HEK293 (cell line): ENCODE measurements around the gene PPBP.

Experiments
- ELK4 ChIP-seq: IDR thresholded peaks from 2 replicates; pipeline ENCODE4 v1.6.1; 2011; ENCODE audit warnings: mild to moderate bottlenecking, low read depth, low read length, borderline replicate concordance
- SCRT1 ChIP-seq: fragments of 450-650 bp; formaldehyde crosslinking; IDR thresholded peaks from 2 replicates; pipeline ENCODE4 v1.5.1; 2016; ENCODE audit warnings: missing biosample characterization, missing genetic modification characterization, borderline replicate concordance
- ZBTB7A ChIP-seq: fragments of 450-650 bp; formaldehyde crosslinking; IDR thresholded peaks from 2 replicates; pipeline ENCODE4 v1.5.1; 2016; ENCODE audit warnings: low read depth, missing biosample characterization, missing genetic modification characterization
- ZNF449 ChIP-seq: fragments of 450-650 bp; formaldehyde crosslinking; IDR thresholded peaks from 2 replicates; pipeline ENCODE4 v1.5.1; 2017; ENCODE audit warnings: missing biosample characterization, mild to moderate bottlenecking, missing genetic modification characterization, moderate library complexity
- ZNF843 ChIP-seq: fragments of 450-650 bp; formaldehyde crosslinking; IDR thresholded peaks from 2 replicates; pipeline ENCODE4 v1.5.1; 2016; ENCODE audit warnings: missing biosample characterization, missing genetic modification characterization
- ZSCAN18 ChIP-seq: fragments of 450-650 bp; formaldehyde crosslinking; IDR thresholded peaks from 2 replicates; pipeline ENCODE4 v1.5.1; 2016; ENCODE audit warnings: missing biosample characterization, missing genetic modification characterization
- TF ChIP-seq, protein P1 (sequence below): fragments of 450-650 bp; formaldehyde crosslinking; IDR thresholded peaks from 2 replicates; pipeline ENCODE4 v1.5.1; 2016; ENCODE audit warnings: missing biosample characterization, missing genetic modification characterization

- TF ChIP-seq ELK4 = no peak
- TF ChIP-seq ZNF843 = no peak
- TF ChIP-seq, protein P1, sequence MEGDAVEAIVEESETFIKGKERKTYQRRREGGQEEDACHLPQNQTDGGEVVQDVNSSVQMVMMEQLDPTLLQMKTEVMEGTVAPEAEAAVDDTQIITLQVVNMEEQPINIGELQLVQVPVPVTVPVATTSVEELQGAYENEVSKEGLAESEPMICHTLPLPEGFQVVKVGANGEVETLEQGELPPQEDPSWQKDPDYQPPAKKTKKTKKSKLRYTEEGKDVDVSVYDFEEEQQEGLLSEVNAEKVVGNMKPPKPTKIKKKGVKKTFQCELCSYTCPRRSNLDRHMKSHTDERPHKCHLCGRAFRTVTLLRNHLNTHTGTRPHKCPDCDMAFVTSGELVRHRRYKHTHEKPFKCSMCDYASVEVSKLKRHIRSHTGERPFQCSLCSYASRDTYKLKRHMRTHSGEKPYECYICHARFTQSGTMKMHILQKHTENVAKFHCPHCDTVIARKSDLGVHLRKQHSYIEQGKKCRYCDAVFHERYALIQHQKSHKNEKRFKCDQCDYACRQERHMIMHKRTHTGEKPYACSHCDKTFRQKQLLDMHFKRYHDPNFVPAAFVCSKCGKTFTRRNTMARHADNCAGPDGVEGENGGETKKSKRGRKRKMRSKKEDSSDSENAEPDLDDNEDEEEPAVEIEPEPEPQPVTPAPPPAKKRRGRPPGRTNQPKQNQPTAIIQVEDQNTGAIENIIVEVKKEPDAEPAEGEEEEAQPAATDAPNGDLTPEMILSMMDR (tag by site-specific recombination) = no peak
- TF ChIP-seq SCRT1 (tag by site-specific recombination) = no peak
- no peak for TF ChIP-seq ZBTB7A (tag by site-specific recombination)
- TF ChIP-seq ZSCAN18 (tag by site-specific recombination) = no peak
- no peak for TF ChIP-seq ZNF449 (tag by site-specific recombination)
Observed at GRCh38 chr4:74037076-74037955, 49.3 kb upstream of the PPBP start.
